NCI-H460 (cell line): ENCODE results near the gene RAB3GAP1. TPM values are rescaled to one million over a fixed set of nuclear protein-coding genes. Genes with fewer than 3 reads are reported as not detected.
A peak's percentile ranks its signal among the peaks of the same experiment; 100 is the strongest.

ENCODE experiments used
- DNase-seq: peaks from one replicate; pipeline ENCODE4 v3.0.0-alpha.2; 2016; ENCODE audit warnings: low read depth; ENCODE audit errors: extremely low read depth
- total RNA-seq: library from RNA; depleted of rRNA; stranded (reverse); fragments of >200 nt; shearing (Covaris generic); gene quantifications from 2 replicates; pipeline ENCODE4 v1.2.3, GENCODE V29; 2014

RAB3GAP1 gene
- total RNA-seq, 1 experiment from 2014 or later = 58.8 TPM

DNA sequence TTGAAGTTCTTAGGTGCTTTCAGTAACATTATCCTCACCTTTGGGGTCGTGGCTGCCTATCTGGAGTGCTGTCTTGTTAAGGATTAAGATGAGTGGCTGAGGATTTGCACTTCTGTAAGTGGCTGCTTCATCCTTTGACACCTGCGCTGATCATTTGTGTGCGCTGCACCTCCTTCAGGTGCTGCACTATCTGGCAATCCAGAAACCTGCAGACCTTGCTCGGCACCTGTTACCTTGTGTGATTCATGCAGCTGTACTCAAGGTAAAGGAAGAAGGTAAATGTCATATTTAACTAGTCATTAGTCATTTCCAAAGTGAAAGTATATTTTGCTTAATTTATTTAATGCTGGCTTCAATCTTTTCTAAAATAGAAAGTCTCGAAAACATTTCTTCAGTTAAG is 110.3 kb downstream of the RAB3GAP1 start:
- no peak for DNase-seq

DNA sequence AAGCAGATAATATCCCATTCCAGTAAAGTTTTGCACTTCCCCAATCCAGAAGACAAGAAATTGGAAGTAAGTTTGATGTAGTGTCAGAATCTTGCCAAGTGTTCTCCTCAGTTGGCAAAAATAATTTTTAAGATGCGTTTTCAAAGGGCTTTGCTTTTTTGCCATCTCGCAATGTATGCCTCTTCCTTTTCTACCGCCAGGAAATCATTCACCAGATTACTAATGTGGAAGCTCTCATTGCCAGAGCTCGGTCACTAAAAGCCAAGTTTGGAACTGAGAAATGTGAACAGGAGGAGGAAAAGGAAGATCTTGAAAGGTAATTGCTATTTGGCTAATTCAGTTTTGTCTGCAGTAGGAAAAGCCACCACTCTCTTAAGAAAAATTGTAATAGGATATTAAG is 110.7 kb downstream of the RAB3GAP1 start:
- no peak for DNase-seq

DNA sequence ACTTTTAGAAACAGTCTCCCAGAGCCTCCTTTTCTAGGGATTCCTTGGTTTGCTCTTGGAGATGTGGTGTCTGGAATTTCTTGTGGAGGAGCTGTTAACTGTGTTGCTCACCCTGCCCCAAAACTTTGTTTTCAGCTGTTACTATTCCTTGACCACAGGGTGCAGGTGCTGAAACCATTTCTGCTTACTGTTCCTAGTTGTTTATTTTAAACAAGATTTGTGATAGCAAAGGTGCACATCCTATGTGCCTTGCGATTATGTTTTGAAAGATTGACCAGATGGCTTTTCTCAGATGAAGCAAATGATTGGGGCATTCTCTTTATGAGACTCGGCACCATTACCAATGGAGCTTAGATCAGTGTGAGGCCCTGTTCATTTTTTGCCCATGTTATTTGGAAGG is 111.2 kb downstream of the RAB3GAP1 start:
- no peak for DNase-seq

DNA sequence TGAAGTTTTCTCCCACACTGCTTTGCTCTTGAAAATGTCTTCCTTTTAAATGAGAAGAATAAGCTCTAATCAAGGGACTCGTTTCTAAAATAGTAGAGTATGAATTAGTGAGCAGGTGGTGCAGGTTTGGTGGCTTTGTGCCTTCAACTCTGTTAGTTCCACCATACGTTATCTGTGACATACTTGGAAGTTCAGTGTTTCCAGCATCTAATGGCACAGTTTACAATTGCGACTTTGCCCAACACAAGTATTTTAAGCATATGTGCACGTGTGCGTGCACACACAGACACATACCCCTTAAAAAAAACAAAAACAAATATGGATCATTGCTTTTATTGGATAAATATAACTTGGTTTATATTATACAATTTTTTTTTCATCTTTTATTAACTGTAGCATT is 111.8 kb downstream of the RAB3GAP1 start:
- no peak for DNase-seq

DNA sequence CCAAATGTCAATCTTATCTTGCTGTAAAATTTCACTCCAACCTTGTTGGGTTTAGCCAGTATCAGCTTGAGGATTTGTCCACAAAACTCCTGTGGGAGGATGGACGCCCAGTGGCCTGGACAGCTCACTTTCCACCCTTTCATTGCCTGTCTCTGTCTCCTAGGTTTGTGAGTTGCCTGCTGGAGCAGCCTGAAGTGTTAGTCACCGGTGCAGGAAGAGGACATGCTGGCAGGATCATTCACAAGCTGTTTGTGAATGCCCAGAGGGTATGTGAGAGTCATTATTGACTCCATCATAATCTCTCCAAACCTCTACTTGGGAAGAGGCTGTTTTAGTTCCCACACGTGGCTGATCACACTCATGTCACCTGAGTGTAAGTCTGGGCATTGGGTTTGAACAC is 112.3 kb downstream of the RAB3GAP1 start:
- DNase-seq = peak; percentile 2

DNA sequence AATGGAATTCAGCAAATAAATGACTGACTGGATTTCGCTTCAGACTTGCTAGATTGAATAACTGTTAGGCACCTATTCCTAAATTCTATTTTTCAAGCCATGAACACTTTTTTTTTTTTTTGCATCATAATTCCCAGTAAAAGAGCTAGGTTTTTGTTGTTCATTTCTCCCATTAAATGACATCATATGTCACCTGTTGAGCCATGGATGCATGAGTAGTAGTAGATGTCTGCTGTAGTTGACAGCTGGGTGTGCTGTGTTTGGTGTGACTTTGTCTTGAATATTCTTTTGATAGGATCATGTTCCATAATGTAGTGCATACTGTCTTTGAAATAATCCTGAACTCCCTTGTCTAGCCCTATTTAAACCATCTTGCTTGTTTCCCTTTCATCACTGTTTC is 115.2 kb downstream of the RAB3GAP1 start:
- no peak for DNase-seq

DNA sequence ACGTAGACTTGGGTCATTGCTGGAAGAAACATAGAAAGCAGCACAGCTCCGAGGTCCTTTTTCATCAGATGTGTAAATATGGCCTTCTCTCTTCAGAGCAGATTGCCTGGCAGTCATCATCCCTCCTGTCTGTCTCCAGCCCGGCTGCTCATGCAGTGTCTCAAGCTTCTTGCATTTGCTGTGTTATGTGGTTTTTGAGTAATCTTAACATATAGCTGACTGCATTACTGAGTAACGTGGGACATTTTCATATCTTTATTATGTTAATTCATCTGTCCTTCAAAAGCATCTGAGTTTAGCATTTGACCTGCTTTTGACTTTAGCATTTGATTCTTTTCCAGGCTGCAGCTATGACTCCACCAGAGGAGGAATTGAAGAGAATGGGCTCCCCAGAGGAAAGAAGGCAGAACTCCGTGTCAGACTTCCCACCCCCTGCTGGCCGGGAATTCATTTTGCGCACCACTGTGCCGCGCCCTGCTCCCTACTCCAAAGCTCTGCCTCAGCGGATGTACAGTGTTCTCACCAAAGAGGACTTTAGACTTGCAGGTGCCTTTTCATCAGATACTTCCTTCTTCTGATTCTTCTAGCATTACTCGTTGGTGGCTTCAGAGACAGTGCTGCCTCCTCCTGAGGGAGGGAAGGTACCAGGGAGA is 116.2 kb downstream of the RAB3GAP1 start:
- DNase-seq = no peak

DNA sequence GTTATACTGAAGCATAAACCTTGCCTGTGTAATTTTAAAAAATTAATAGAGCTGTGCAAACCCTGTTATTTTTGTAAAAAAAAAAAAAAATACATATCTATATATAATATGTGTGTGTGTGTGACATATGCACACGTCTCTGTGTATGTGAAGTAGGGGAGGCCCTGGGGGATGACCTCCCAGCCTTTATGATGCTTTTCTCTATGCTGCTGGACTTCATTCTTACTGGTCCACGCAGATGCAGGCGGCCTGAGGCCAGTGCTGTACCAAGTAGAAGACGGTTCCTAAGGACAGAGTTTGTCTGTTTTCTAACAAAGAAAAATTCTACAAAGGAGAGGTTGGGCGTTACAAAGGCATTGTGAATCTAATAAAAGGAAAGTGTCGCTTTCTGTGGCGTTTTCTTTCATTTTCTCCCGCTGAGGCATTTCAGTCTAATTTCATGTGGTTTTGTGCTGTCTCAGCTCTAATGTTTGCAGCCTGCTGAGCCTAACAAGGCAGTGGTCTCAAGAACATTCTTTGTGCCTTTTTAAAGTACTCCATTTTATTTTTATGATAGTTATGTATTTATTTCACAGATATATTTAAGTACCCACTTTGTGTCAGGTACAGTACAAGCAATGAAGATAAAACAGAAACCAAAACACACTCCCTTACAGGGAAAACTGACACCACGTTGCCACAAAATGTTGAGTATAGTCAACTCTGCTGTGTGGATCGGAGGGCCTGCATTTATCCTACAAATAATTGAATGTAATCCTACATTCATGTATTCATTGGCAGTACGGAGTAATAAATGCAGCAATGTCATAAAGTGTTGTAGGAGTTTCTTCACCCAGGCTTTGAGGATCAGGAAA is 118.0 kb downstream of the RAB3GAP1 start:
- DNase-seq = no peak

DNA sequence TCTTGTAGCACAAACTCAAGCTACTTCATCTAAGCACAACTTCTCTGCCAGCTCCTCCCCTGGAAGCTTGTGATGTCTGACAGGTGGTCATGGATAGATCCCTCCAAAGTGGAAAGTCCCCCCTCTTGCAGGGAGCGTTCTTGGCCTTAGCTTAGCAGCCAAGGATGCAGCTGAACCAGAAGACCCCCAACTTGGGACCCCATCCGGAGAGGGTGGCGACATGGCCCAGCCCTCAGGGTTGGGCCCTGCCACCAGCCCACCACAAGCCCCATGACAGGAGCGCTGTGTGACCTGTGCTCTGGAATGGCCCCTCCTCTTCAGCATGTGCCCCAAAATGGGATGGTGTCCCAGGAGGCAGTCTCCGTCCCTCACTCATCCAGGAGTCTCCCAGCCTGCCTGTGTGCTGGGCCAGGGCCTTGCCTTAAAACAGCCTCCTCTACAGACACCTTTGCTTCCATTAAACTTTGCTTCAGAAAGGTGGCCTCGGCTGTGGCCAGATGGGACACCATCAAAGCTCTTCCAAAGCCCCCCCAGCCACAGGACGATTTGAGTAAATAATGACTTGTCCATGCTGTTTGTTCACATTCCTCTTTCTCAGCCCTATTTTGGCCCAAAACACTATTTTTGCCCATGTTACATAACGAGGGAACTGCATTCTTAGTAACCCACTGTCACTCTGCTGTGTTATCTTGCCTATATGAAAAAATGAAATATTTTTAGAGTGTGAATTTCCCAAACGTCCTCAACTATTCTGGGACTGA is 122.1 kb downstream of the RAB3GAP1 start:
- no peak for DNase-seq

DNA sequence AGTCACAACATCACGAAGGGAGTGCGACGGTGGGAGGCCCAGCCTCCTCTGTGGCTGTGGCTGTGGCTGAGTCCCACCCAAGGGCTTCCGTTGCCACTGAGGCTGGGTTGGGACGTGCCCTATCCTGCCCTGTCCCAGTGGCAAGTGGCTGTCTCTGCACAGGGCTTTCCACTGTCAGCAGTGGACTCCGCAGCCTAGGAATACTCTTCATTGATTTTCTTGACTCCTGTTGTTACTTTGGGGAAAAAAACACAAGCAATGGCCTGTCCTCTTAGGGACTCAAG is 122.7 kb downstream of the RAB3GAP1 start:
- no peak for DNase-seq

DNA sequence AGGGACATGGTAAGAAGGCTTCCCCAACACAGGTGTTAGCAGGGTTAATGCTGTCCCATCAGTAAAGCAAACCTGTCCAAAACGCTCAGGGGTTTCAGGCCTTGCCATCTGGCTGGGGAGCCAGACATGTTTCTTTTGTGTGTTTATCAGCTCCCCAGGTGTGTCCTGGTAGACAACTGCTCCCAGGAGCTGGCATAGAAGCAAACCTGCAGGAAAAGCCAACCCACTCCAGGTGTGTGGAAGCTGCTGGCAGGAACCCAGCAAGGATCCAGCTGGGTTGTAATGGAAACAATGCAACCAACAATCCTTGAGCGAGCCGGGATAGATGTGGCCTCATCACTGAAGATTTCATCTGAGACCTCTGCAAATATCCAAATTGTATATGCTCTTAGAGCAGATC is 123.1 kb downstream of the RAB3GAP1 start:
- DNase-seq = no peak

DNA sequence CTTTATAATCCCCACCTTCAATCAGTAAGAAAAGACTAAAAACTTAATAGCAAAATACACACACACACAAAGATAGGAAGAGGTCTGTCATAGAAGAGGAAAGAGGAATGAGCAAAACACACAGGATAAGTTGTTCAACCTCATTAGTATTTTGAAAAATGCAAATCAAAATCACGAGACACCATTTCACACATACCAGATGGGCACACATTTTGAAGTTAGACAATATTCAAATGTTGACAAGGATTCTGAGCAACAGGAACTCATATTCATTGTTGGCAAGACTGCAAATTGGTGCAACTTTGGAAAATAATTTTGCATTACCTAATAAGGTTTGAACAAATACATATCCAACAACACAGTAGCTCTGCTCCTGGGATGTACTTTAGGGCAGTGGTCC is 127.6 kb downstream of the RAB3GAP1 start:
- DNase-seq = no peak

DNA sequence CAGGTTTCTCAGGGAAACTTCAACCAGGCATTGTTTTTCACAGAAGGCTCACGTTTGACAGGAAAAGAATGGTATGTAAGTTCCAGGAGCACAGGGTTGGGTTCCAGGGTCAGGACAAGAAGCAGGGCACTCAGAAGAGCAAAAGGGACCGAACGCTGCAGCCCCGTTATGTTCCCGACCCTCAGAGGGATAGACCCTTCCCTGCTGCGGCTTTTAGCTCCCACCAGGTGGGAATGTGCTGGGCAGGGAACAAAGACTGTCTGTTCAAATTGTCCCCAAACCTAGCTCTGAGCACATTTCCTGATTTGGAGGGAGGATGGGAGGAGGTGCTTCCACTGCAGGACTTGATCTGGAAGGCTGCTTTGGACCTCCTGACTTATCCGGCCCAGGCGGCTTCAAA is 130.1 kb downstream of the RAB3GAP1 start:
- no peak for DNase-seq

DNA sequence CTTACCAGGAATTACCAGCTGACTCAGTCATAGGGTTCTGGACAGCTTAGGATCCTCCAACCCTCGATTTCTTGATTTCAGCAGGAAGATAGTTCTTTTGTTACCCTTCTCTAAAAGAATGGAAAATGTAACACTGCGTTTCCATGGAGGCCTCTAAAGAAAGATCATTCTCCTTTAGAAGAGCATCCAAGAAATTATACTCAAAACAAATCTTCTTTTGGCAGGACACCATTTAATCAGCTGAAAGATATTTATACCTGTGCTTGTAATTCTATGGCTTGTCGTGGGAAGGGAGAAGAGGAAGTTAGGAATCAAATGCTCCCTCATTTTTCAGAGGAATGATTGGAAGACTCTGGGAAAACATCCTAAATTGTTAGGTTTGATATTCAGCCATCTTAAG is 130.5 kb downstream of the RAB3GAP1 start:
- no peak for DNase-seq

DNA sequence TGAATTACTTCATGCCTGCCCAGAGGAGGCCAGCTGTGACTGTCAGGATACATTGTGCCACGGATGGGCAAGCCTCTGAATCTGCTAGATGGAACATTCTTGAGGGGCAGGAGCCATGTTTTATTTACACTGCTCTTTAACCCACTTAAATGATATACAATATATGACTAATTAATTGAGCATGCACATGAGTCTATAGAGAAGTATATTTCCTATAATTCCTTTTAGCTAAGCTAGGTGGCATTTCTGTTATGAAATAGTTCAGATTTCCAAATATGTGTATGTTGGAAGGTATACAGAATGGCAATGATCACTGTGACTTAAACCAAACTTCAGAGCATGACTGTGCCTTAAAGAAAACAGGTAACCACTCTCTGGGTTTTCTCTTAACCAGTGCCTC is 131.7 kb downstream of the RAB3GAP1 start:
- DNase-seq = no peak

DNA sequence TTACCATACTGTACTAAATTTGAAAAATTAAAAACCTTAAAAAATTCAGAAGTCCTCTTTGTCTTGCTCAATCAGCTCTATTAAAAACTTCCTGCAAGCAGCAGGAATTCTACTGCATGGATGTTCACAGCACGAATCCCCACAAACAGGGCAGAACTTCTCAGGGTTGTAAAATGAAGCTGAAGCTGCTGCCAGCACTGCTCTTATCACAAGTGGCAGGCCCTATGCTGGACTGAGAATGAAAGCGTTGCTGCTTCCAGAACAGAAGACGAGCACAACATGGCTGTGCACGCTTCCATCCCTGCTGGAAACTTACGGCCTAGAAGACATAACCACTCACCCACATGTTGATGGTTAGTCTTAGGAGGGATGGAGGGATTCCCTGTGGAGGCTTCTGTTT is 134.0 kb downstream of the RAB3GAP1 start:
- no peak for DNase-seq

DNA sequence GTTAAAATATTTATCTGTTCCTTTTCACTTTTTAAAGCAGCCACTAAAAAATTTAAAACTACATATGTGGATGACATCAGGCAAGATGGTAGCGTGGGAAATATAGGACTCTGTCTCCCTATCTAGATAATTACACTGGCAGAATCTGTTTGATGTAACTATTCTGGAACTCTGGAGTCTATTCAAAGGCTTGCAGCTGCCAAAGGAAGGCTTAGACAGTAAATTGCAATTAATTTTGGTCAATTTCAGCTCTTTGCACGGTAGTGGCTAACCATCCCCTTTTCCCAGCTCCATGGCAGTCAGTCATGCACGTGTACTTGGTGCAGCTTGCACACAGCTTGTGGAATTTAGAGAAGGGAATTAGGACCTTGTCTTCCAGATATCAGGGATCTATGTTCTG is 135.2 kb downstream of the RAB3GAP1 start:
- DNase-seq = no peak

DNA sequence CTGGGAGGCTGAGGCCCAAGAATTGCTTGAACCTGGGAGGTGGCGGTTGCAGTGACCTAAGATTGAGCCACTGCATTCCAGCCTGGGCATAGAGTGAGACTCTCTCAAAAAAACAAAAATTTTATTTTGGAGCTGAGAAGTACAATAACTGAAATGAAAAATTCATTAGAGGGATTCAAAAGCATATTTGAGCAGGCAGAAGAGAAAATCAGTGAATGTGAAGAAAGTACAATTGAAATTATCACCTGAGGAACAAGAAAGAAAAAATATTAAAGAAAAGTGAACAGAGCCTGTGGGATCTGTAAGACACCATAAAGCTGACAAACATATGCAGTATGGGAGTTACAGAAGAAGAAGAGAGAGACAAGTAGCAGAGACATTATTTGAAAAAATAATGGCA is 137.1 kb downstream of the RAB3GAP1 start:
- DNase-seq = no peak

DNA sequence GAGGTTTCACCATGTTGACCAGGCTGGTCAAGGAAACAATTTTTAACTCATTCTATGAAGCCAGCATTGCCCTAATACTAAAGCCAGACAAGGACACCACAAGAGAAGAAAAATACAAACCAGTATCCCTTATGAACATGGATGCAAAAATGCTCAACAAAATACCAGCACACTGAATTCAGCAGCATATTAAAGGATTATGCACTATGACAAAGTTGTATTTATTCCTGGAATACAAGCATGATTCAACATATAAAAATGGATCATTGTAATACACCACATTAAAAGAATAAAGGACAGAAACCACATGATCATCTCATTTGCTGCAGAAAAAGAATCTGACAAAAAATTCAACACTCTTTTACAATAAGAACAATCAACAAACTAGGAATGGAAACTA is 138.7 kb downstream of the RAB3GAP1 start:
- no peak for DNase-seq

DNA sequence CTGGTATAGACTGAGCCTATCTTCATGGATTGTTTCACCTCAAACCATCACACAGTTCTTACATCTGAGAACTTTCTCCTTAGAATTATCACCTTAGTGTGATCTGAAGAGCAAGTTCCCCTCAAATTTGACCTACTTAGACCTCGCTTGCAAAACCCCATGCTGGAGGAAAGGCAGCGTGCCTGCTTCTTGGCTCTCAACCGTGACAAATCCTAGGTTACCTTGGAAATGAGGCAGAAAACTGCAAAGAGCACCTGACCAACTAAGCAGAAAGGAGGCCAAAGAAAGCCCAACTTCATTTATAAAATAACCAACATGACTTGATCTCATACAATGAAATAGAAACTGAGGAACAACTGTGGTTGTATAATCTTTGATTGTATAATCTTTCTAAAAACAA is 146.4 kb downstream of the RAB3GAP1 start:
- no peak for DNase-seq

DNA sequence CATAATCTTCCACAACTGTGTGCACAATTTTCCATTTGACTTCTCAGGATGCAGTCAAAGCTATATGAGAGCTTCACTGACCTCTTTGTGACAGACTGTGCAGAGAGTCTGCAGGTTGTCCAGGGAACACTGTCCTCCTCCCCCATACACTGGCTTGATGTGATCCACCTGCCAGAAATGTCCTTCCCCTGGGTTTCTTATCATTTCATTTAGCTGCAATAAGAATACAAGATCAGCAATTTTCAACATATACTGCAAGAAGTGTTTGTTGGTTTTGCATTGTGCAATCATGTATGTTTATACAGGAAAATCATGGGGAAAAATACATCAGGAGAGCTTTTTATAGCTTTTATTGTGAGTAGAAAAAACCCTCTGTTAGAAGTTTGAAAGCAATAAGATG is 150.7 kb downstream of the RAB3GAP1 start:
- DNase-seq = no peak

DNA sequence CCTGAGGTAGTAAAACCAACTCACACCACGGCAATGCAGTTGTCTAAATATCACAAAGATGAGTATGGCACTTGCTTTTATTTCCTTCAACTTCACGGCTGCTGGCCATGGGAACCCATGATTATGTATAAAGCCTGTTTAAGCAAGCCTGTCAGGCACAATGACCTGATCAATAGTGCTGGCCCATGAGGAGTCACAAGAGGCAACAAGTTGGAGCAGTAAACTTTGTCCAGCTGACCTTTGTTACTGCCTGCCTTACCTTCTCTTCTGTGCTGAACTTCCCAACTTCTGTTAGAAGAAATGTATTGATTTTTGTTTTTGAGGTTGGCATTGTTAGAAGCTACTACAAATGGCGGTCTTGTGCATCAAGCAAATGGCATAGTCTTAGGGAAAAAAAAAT is 151.9 kb downstream of the RAB3GAP1 start:
- no peak for DNase-seq
